ENCODE measurements around the gene SOX13. TPM values are rescaled to one million over a fixed set of nuclear protein-coding genes. Genes with fewer than 3 reads are reported as not detected.

SOX13 gene
- total RNA-seq, 1 experiment from 2014 or later = 31.5 TPM

DNA sequence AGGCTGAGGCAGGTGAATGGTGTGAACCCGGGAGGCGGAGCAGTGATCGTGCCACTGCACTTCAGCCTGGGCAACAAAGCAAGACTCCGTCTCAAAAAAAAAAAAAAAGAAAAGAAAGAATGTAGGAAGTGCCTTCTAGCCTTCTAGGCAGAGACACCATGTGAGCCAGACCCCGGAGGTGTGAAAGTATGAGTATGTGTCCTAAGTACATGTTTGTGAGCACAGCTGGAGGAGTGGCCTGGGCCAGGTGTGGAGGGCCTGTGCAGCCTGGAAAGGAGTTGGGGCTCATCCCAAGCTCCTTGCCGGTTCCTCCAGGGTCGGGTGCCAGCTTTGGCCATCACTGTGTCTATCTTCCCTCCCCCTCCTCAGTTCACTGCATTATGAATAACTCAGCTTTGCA lies 13.0 kb downstream of the SOX13 start:
- TF ChIP-seq, protein P1, sequence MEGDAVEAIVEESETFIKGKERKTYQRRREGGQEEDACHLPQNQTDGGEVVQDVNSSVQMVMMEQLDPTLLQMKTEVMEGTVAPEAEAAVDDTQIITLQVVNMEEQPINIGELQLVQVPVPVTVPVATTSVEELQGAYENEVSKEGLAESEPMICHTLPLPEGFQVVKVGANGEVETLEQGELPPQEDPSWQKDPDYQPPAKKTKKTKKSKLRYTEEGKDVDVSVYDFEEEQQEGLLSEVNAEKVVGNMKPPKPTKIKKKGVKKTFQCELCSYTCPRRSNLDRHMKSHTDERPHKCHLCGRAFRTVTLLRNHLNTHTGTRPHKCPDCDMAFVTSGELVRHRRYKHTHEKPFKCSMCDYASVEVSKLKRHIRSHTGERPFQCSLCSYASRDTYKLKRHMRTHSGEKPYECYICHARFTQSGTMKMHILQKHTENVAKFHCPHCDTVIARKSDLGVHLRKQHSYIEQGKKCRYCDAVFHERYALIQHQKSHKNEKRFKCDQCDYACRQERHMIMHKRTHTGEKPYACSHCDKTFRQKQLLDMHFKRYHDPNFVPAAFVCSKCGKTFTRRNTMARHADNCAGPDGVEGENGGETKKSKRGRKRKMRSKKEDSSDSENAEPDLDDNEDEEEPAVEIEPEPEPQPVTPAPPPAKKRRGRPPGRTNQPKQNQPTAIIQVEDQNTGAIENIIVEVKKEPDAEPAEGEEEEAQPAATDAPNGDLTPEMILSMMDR (IDR thresholded peaks at IDR 0.05; ENCODE audit: insufficient read depth in 1 of 2, low read depth in 1 of 2, low read length in 1 of 2, severe bottlenecking in 1 of 2, unreplicated experiment in 1 of 2) = no peak
- no TSS peak for BruUV-seq (replicated peaks)
- intact Hi-C loops (cut with micrococcal nuclease; ENCODE audit: unreplicated experiment) = no loop called here
- Histone ChIP-seq H3K4me1 (peaks cover 21% of the 10 kb centered on the region), H3K4me3 (ENCODE audit: low read depth, low read length) (no peak overlapping the region), H3K9me3 (no peaks in the 10 kb centered on the region), H3K27me3 (replicated peaks; ENCODE audit: control insufficient read depth, insufficient read depth, low read length) (no peaks in the 10 kb centered on the region), H3K36me3 (ENCODE audit: control insufficient read depth, insufficient read depth, low read length) (peaks cover 1% of the 10 kb centered on the region)
- peaks cover 5% of the 10 kb centered on the region for H3K36me3 Mint-ChIP-seq (ENCODE audit: insufficient read depth, unreplicated experiment)
- no peaks in the 10 kb centered on the region for H3K27me3 Mint-ChIP-seq (ENCODE audit: insufficient read depth, unreplicated experiment)
- CTCF ChIA-PET = no interaction called here
- peak overlapping the region; percentile 85 for H3K27ac Mint-ChIP-seq (ENCODE audit: unreplicated experiment)
- H3K4me1 Mint-ChIP-seq (ENCODE audit: low read depth, unreplicated experiment) = peaks cover 36% of the 10 kb centered on the region
- DNase-seq = no peak
- H3K9me3 Mint-ChIP-seq (ENCODE audit: unreplicated experiment) = no peaks in the 10 kb centered on the region
- POLR2A ChIA-PET = no interaction called here
- no peak overlapping the region for H3K4me3 Mint-ChIP-seq (ENCODE audit: unreplicated experiment)

DNA sequence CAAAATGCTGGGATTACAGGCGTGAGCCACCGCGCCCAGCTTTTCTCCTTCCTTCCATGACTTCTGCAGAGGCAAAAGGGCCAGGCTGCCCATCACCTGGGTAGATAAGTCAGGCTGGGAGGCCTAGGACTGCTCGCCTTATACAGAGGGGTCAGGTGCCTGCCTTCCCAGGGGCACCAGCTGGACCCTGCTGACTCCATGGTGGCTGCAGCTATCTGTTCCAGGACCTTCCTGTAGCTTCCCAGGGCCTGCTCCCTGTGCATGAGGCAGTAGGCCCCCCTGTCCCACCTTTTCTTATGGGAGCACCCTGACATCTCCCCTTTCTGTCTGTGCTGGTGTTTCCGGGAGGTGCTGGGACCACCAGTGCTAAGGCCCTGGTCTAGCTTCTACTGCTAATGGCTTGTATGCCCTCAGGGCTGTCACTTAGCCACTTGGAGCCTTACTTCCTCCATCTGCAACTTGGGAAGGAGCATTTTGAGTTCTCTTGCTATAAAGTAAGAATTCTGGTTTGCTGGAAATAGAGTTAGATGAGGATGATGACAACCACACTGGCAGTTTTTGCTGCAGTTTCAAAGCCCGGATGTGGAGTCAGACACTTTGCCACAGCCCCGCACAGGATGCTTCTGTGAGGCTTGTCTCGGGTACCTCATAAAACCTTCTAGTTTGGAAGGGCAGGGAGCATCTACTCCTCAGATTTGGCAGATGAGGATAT lies 14.4 kb downstream of the SOX13 start:
- POLR2A ChIA-PET = interaction anchor here (0.5 kb wide), 1 partner anchor 8 kb away, joined by 3 read pairs; no protein-coding TSS in a partner anchor
- no peaks in the 10 kb centered on the region for H3K27me3 ChIP-seq (replicated peaks; ENCODE audit: control insufficient read depth, insufficient read depth, low read length)
- TF ChIP-seq, protein P1 (IDR thresholded peaks at IDR 0.05; ENCODE audit: insufficient read depth in 1 of 2, low read depth in 1 of 2, low read length in 1 of 2, severe bottlenecking in 1 of 2, unreplicated experiment in 1 of 2) = no peak
- intact Hi-C loops (cut with micrococcal nuclease; ENCODE audit: unreplicated experiment) = no loop called here
- no peak for DNase-seq
- H3K4me3 Mint-ChIP-seq (ENCODE audit: unreplicated experiment) = no peak overlapping the region
- CTCF ChIA-PET = no interaction called here
- peaks cover 29% of the 10 kb centered on the region for H3K4me1 Mint-ChIP-seq (ENCODE audit: low read depth, unreplicated experiment)
- H3K36me3 ChIP-seq (ENCODE audit: control insufficient read depth, insufficient read depth, low read length) = peaks cover 1% of the 10 kb centered on the region
- H3K4me1 ChIP-seq = peaks cover 18% of the 10 kb centered on the region
- no TSS peak for BruUV-seq (replicated peaks)
- no peak overlapping the region for H3K4me3 ChIP-seq (ENCODE audit: low read depth, low read length)
- H3K27ac Mint-ChIP-seq (ENCODE audit: unreplicated experiment) = no peak overlapping the region
- H3K36me3 Mint-ChIP-seq (ENCODE audit: insufficient read depth, unreplicated experiment) = peaks cover 5% of the 10 kb centered on the region
- no peaks in the 10 kb centered on the region for H3K9me3 Mint-ChIP-seq (ENCODE audit: unreplicated experiment)
- no peaks in the 10 kb centered on the region for H3K27me3 Mint-ChIP-seq (ENCODE audit: insufficient read depth, unreplicated experiment)
- H3K9me3 ChIP-seq = no peaks in the 10 kb centered on the region

DNA sequence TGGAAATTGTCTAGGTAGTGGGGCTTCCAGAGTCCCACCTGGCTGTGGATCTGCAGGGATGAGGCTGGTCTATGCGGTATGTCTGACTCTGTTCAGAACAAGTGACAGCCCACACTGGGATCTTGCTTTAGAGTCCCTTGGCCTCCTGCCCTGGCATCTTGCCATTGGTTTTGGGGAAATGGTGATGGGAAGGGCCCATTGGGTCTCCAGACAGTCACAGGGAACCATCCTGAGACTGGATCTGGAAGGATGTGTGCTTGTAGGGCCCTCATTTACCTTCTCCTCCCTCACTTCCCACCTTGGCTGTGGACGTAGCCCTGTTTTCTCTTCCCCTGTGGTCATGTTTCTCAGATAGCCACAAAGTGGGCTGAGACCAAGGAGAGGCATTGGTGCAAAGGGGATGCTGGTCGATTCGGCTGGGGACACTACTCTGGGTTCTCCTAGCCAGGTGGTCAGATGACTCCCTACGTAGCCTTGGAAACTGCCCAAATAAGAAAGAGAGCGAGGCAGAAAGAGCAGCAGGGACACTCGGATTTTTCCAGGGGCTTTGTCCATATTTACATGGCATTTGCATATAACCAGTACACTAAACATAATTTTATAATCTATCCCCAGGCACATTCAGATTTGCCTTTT lies 15.1 kb downstream of the SOX13 start:
- BruUV-seq (replicated peaks) = no TSS peak
- DNase-seq = no peak
- CTCF ChIA-PET = no interaction called here
- Mint-ChIP-seq H3K4me3 (ENCODE audit: unreplicated experiment) (no peak overlapping the region), H3K27me3 (ENCODE audit: insufficient read depth, unreplicated experiment) (no peaks in the 10 kb centered on the region), H3K9me3 (ENCODE audit: unreplicated experiment) (no peaks in the 10 kb centered on the region), H3K36me3 (ENCODE audit: insufficient read depth, unreplicated experiment) (peaks cover 5% of the 10 kb centered on the region), H3K27ac (ENCODE audit: unreplicated experiment) (no peak overlapping the region), H3K4me1 (ENCODE audit: low read depth, unreplicated experiment) (peaks cover 29% of the 10 kb centered on the region)
- intact Hi-C loops (cut with micrococcal nuclease; ENCODE audit: unreplicated experiment) = no loop called here
- TF ChIP-seq, protein P1 (IDR thresholded peaks at IDR 0.05; ENCODE audit: insufficient read depth in 1 of 2, low read depth in 1 of 2, low read length in 1 of 2, severe bottlenecking in 1 of 2, unreplicated experiment in 1 of 2) = no peak
- Histone ChIP-seq H3K36me3 (ENCODE audit: control insufficient read depth, insufficient read depth, low read length) (peaks cover 1% of the 10 kb centered on the region), H3K27me3 (replicated peaks; ENCODE audit: control insufficient read depth, insufficient read depth, low read length) (no peaks in the 10 kb centered on the region), H3K9me3 (no peaks in the 10 kb centered on the region), H3K4me1 (peaks cover 22% of the 10 kb centered on the region), H3K4me3 (ENCODE audit: low read depth, low read length) (no peak overlapping the region)
- POLR2A ChIA-PET = no interaction called here
